Ovary (tissue), 9 donors: ENCODE data around the gene ZNF511. TPM values are rescaled to one million over a fixed set of nuclear protein-coding genes. Genes with fewer than 3 reads are reported as not detected.

Experiments used
- DNase-seq, 5 donors: peaks; one replicate each; pipeline ENCODE4 v3.0.0-alpha.2; 2019 to 2020
- H3K27ac ChIP-seq, 2 donors: fragments of 200-600 bp; one replicate each; pipeline versions ENCODE4 v1.5.1 to v1.8.0; 2019 to 2022
- H3K27me3 ChIP-seq: fragments of 200-600 bp; one replicate; pipeline ENCODE4 v1.8.0; 2022
- H3K36me3 ChIP-seq: fragments of 200-600 bp; sonication (generic); one replicate; pipeline ENCODE4 v1.5.1; 2019
- H3K4me1 ChIP-seq: one replicate; pipeline ENCODE4 v1.8.1; 2013; ENCODE audit warnings: mild to moderate bottlenecking, moderate library complexity; ENCODE audit not compliant: insufficient read depth
- H3K4me3 ChIP-seq: fragments of 200-600 bp; sonication (generic); one replicate; pipeline ENCODE4 v1.5.1; 2017
- H3K9me3 ChIP-seq, 2 donors: fragments of 200-600 bp in 1 of 2; sonication (generic) in 1 of 2; one replicate each; pipeline versions ENCODE4 v1.5.1 to v1.8.1; 2013 to 2019; ENCODE audit warnings: mild to moderate bottlenecking in 1 of 2, moderate library complexity in 1 of 2
- CTCF ChIP-seq, 3 donors: fragments of 450-650 bp in 2 of 3; fragments of 200-600 bp in 1 of 3; IDR thresholded peaks; one replicate each; pipeline versions ENCODE4 v1.5.1 to v1.8.0; 2016 to 2022; ENCODE audit warnings: antibody characterized with exemption in 3 of 3, mild to moderate bottlenecking in 1 of 3
- EP300 ChIP-seq: sonication (generic); formaldehyde crosslinking; IDR thresholded peaks from one replicate; pipeline ENCODE4 v1.6.1; 2017; ENCODE audit warnings: antibody characterized with exemption
- POLR2A ChIP-seq: fragments of 450-650 bp; IDR thresholded peaks from one replicate; pipeline ENCODE4 v1.6.1; 2017; ENCODE audit warnings: antibody characterized with exemption, mild to moderate bottlenecking, moderate library complexity
- WGBS, 3 donors: extraction: QIAGEN DNeasy Blood & Tissue Kit in 1 of 3; methylation state at CpG; one replicate each; pipeline versions ENCODE4 v1.1.5 to v1.1.7; 2013 to 2017; 5-methylcytosine and 5-hydroxymethylcytosine counted together
- intact Hi-C, 4 donors: fragments of 100-400 bp; cut with DNase I; formaldehyde crosslinking; loops; one replicate each; pipeline versions ENCODE4 v1.11.0 to v1.15.1; 2022 to 2023
- polyA plus RNA-seq, 2 donors: library from polyadenylated mRNA; stranded (reverse); fragments of 200-250 nt in 1 of 2; fragments of 350-450 nt in 1 of 2; fragmentation: Illumina TruSeq in 1 of 2; extraction: RNeasy Lipid Tissue Mini Kit (QIAGEN cat#74804) in 1 of 2; gene quantifications; one replicate each; pipeline ENCODE4 v1.2.3, GENCODE V29; 2013 to 2014
- small RNA-seq: library from RNA; depleted of rRNA; stranded (forward); fragments of <200 nt; gene quantifications from one replicate; pipeline ENCODE3, GENCODE V24; 2016
- total RNA-seq, 7 donors: library from RNA; depleted of rRNA in 2 of 7; stranded (reverse); fragments of >200 nt in 2 of 7; fragmentation: NEBNext Ultra II Directional in 3 of 7; extraction: Animal tissue kit (Norgen Biotek cat#: 25700) in 3 of 7; gene quantifications; one replicate each; pipeline versions ENCODE4 v1.1.0 to v1.2.4, GENCODE V29; 2016 to 2023
- donor health status: DM: no; HTN: no; CAD: no; lungs with moderate emphysema.
- donor health status: DM: no; HTN: no; CAD: no.
- donor health status: Bipolar disorder and iron deficiency.
- donor health status: DM: yes; HTN: yes; CAD: no.
- donor health status: DM: no; HTN: no; CAD: no.
- donor health status: DM: yes; HTN: yes; CAD: no.

ZNF511 gene
- total and polyA plus RNA-seq, 9 donors: 16.3 to 64.8 (median 46.8) TPM

GRCh38 chr10:133359972-133360610, 51.4 kb downstream of the ZNF511 start:
- WGBS, 3 donors: 64 to 72% (median 71%) methylated on average over 17 of the region's 17 CpGs
- intact Hi-C loops: no loop called here

GRCh38 chr10:133361227-133361626, 52.5 kb downstream of the ZNF511 start:
- DNase-seq: no peak
- peaks cover 7% of the 10 kb centered on the region for H3K4me1 ChIP-seq
- WGBS, 3 donors: 88 to 91% (median 89%) methylated on average over 5 of the region's 5 CpGs
- no peaks in the 10 kb centered on the region for H3K27me3 ChIP-seq
- intact Hi-C loops: no loop called here
- no peak overlapping the region for H3K27ac ChIP-seq
- no peaks in the 10 kb centered on the region for H3K9me3 ChIP-seq
- no peak overlapping the region for H3K4me3 ChIP-seq
- TF ChIP-seq CTCF (IDR thresholded peaks at IDR 0.05) (no peak), EP300 (no peak), POLR2A (no peak)
- H3K36me3 ChIP-seq: no peaks in the 10 kb centered on the region

More at GRCh38 chr10:133359972-133360610, 51.4 kb downstream of the ZNF511 start:
- Histone ChIP-seq H3K4me1 (peaks cover 7% of the 10 kb centered on the region), H3K9me3 (no peaks in the 10 kb centered on the region), H3K4me3 (no peak overlapping the region), H3K27me3 (no peaks in the 10 kb centered on the region), H3K27ac (no peak overlapping the region), H3K36me3 (no peaks in the 10 kb centered on the region)
- no peak for DNase-seq
- TF ChIP-seq CTCF (IDR thresholded peaks at IDR 0.05): no peak
- TF ChIP-seq EP300: no peak
- no peak for TF ChIP-seq POLR2A

- no peaks in the 10 kb centered on the region for H3K9me3 ChIP-seq
- no peak overlapping the region for H3K4me3 ChIP-seq
- WGBS, 3 donors: 62 to 66% (median 63%) methylated on average over 18 of the region's 18 CpGs
- TF ChIP-seq EP300: no peak
- TF ChIP-seq CTCF (IDR thresholded peaks at IDR 0.05): no peak
- TF ChIP-seq POLR2A: no peak
- no peak for DNase-seq
- intact Hi-C loops: no loop called here
- H3K27me3 ChIP-seq: no peaks in the 10 kb centered on the region
- H3K4me1 ChIP-seq: peaks cover 3% of the 10 kb centered on the region
- no peak overlapping the region for H3K27ac ChIP-seq
- no peaks in the 10 kb centered on the region for H3K36me3 ChIP-seq
These were observed 53.2 kb downstream of the ZNF511 start for GRCh38 chr10:133361773-133362441.

Small RNA genes within 50 kb of the gene (small RNA-seq; reads per million reads assigned to genes)
- gene BANF1P2: not detected

Other genes starting within 250 kb of the ZNF511 start
- gene ADGRA1, start 221.0 kb upstream of the ZNF511 start, total RNA-seq: under 1 TPM in 4 of 7 donors, not detected in 3; 0.07 to 0.92 (median 0.13) TPM
- not detected for gene ADGRA1, start 221.0 kb upstream of the ZNF511 start, polyA plus RNA-seq
- 10 to 100 TPM in 6 of 7 donors, 1 to 10 TPM in 1; 6.7 to 34.9 (median 18.6) TPM for gene KNDC1, start 148.7 kb upstream of the ZNF511 start, total RNA-seq
- gene KNDC1, start 148.7 kb upstream of the ZNF511 start, polyA plus RNA-seq: 1 to 10 TPM in 1 of 2 donors, under 1 TPM in 1; 0.67 to 5.6 TPM
- 1 to 10 TPM in 5 of 7 donors, under 1 TPM in 1, not detected in 1; 0.35 to 9.3 (median 2.9) TPM for gene UTF1, start 78.7 kb upstream of the ZNF511 start, total RNA-seq
- gene UTF1, start 78.7 kb upstream of the ZNF511 start, polyA plus RNA-seq: under 1 TPM in 1 of 2 donors, not detected in 1; 0.06 TPM
- 1 to 10 TPM in 4 of 7 donors, under 1 TPM in 3; 0.23 to 2.2 (median 1.1) TPM for gene VENTX, start 71.1 kb upstream of the ZNF511 start, total RNA-seq
- under 1 TPM; 0.36 to 0.47 TPM for gene VENTX, start 71.1 kb upstream of the ZNF511 start, polyA plus RNA-seq
- 1 to 10 TPM; 1.9 to 5.9 (median 4.4) TPM for gene ADAM8, start 32.0 kb upstream of the ZNF511 start, total RNA-seq
- 1 to 10 TPM in 1 of 2 donors, under 1 TPM in 1; 0.48 to 1.7 TPM for gene ADAM8, start 32.0 kb upstream of the ZNF511 start, polyA plus RNA-seq
- gene TUBGCP2, start within 50 bp of the ZNF511 start, total RNA-seq: 10 to 100 TPM; 31.2 to 70.5 (median 56.4) TPM
- 10 to 100 TPM; 32.4 to 48.3 TPM for gene TUBGCP2, start within 50 bp of the ZNF511 start, polyA plus RNA-seq
- under 1 TPM in 1 of 7 donors, not detected in 6; 0.69 TPM for gene CALY, start 28.0 kb downstream of the ZNF511 start, total RNA-seq
- not detected for gene CALY, start 28.0 kb downstream of the ZNF511 start, polyA plus RNA-seq
- 1 to 10 TPM in 1 of 7 donors, not detected in 6; 2.0 TPM for gene PRAP1, start 38.5 kb downstream of the ZNF511 start, total RNA-seq
- not detected for gene PRAP1, start 38.5 kb downstream of the ZNF511 start, polyA plus RNA-seq
- 10 to 100 TPM in 6 of 7 donors, 1 to 10 TPM in 1; 9.2 to 26.3 (median 17.1) TPM for gene FUOM, start 49.1 kb downstream of the ZNF511 start, total RNA-seq
- gene FUOM, start 49.1 kb downstream of the ZNF511 start, polyA plus RNA-seq: 10 to 100 TPM in 1 of 2 donors, 1 to 10 TPM in 1; 1.2 to 14.8 TPM
- 10 to 100 TPM; 27.2 to 74.4 (median 66.4) TPM for gene ECHS1, start 64.4 kb downstream of the ZNF511 start, total RNA-seq
- 100 to 1,000 TPM in 1 of 2 donors, 10 to 100 TPM in 1; 68.9 to 102 TPM for gene ECHS1, start 64.4 kb downstream of the ZNF511 start, polyA plus RNA-seq
- gene PAOX, start 70.3 kb downstream of the ZNF511 start, total RNA-seq: 10 to 100 TPM in 3 of 7 donors, 1 to 10 TPM in 4; 6.3 to 11.4 (median 9.2) TPM
- 1 to 10 TPM; 2.1 to 7.8 TPM for gene PAOX, start 70.3 kb downstream of the ZNF511 start, polyA plus RNA-seq
- 10 to 100 TPM; 23.1 to 55.1 (median 32.5) TPM for gene MTG1, start 85.2 kb downstream of the ZNF511 start, total RNA-seq
- gene MTG1, start 85.2 kb downstream of the ZNF511 start, polyA plus RNA-seq: 10 to 100 TPM; 33.7 to 34.9 TPM
- under 1 TPM in 3 of 7 donors, not detected in 4; 0.11 to 0.20 (median 0.15) TPM for gene SPRN, start 115.7 kb downstream of the ZNF511 start, total RNA-seq
- gene SPRN, start 115.7 kb downstream of the ZNF511 start, polyA plus RNA-seq: under 1 TPM; 0.05 to 0.10 TPM
- gene SCART1, start 145.0 kb downstream of the ZNF511 start, total RNA-seq: 1 to 10 TPM in 6 of 7 donors, under 1 TPM in 1; 0.72 to 5.0 (median 3.6) TPM
- under 1 TPM; 0.71 to 0.72 TPM for gene SCART1, start 145.0 kb downstream of the ZNF511 start, polyA plus RNA-seq
- gene CYP2E1, start 218.4 kb downstream of the ZNF511 start, total RNA-seq: 1 to 10 TPM in 6 of 7 donors, under 1 TPM in 1; 0.83 to 4.6 (median 3.7) TPM
- gene CYP2E1, start 218.4 kb downstream of the ZNF511 start, polyA plus RNA-seq: 1 to 10 TPM in 1 of 2 donors, under 1 TPM in 1; 0.96 to 1.6 TPM